ENCODE measurements around the gene ANKRD65. TPM values are rescaled to one million over a fixed set of nuclear protein-coding genes. Genes with fewer than 3 reads are reported as not detected.

Gene ANKRD65
- total RNA-seq, 1 experiment from 2014 or later, result 3.2 TPM

DNA sequence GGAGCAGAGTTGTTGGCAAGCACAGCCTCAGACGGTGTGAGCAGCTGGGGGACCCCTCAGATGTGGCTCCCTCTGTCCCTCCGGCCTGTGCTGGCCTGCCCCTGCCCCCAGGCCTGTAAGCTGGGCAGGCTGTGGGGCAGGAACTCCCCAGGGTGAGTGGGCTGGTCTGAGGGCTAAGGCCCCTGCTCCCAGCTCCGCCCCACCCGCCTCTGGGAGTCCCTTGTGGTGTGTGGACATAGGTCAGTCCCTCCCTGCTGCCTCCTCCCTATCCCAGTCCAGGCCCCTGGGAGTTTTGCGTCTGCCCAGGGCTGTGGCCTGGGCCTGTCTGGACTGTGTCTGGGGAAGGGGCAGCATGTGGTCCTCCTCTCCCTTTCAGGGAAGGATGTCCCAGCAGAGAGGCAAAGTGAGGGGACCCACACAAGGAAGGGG, 10.8 kb upstream of the ANKRD65 start:
- H3K4me1 Mint-ChIP-seq (ENCODE audit: low read depth, unreplicated experiment), result peaks cover 5% of the 10 kb centered on the region
- H3K27me3 Mint-ChIP-seq (ENCODE audit: insufficient read depth, unreplicated experiment), result no peaks in the 10 kb centered on the region
- H3K27ac Mint-ChIP-seq (ENCODE audit: unreplicated experiment), result peak overlapping the region; percentile 89
- CTCF ChIA-PET, result interaction anchor here (0.6 kb wide), 1 partner anchor 39 kb away, joined by 3 read pairs; no protein-coding TSS in a partner anchor
- H3K36me3 Mint-ChIP-seq (ENCODE audit: insufficient read depth, unreplicated experiment), result peaks cover 8% of the 10 kb centered on the region
- intact Hi-C loops (cut with micrococcal nuclease; ENCODE audit: unreplicated experiment), result loop anchor here (5.0 kb wide), 1 partner anchor 35 kb away; the partner anchor contains the start of gene CCNL2
- Histone ChIP-seq H3K4me3 (ENCODE audit: low read depth, low read length) (no peak overlapping the region), H3K36me3 (ENCODE audit: control insufficient read depth, insufficient read depth, low read length) (no peaks in the 10 kb centered on the region), H3K9me3 (no peaks in the 10 kb centered on the region), H3K4me1 (peaks cover 57% of the 10 kb centered on the region), H3K27me3 (replicated peaks; ENCODE audit: control insufficient read depth, insufficient read depth, low read length) (no peaks in the 10 kb centered on the region)
- peak overlapping the region; percentile 55 for H3K4me3 Mint-ChIP-seq (ENCODE audit: unreplicated experiment)
- no peaks in the 10 kb centered on the region for H3K9me3 Mint-ChIP-seq (ENCODE audit: unreplicated experiment)
- no TSS peak for BruUV-seq (replicated peaks)
- DNase-seq, result peak; percentile 83 to 88
- POLR2A ChIA-PET, result interaction anchor here (0.6 to 1.9 kb wide), 2 partner anchors 15 to 24 kb away, joined by 6 to 8 read pairs; no protein-coding TSS in a partner anchor
- TF ChIP-seq, protein P1, sequence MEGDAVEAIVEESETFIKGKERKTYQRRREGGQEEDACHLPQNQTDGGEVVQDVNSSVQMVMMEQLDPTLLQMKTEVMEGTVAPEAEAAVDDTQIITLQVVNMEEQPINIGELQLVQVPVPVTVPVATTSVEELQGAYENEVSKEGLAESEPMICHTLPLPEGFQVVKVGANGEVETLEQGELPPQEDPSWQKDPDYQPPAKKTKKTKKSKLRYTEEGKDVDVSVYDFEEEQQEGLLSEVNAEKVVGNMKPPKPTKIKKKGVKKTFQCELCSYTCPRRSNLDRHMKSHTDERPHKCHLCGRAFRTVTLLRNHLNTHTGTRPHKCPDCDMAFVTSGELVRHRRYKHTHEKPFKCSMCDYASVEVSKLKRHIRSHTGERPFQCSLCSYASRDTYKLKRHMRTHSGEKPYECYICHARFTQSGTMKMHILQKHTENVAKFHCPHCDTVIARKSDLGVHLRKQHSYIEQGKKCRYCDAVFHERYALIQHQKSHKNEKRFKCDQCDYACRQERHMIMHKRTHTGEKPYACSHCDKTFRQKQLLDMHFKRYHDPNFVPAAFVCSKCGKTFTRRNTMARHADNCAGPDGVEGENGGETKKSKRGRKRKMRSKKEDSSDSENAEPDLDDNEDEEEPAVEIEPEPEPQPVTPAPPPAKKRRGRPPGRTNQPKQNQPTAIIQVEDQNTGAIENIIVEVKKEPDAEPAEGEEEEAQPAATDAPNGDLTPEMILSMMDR (IDR thresholded peaks at IDR 0.05; ENCODE audit: insufficient read depth in 1 of 2, low read depth in 1 of 2, low read length in 1 of 2, severe bottlenecking in 1 of 2, unreplicated experiment in 1 of 2), result no peak

DNA sequence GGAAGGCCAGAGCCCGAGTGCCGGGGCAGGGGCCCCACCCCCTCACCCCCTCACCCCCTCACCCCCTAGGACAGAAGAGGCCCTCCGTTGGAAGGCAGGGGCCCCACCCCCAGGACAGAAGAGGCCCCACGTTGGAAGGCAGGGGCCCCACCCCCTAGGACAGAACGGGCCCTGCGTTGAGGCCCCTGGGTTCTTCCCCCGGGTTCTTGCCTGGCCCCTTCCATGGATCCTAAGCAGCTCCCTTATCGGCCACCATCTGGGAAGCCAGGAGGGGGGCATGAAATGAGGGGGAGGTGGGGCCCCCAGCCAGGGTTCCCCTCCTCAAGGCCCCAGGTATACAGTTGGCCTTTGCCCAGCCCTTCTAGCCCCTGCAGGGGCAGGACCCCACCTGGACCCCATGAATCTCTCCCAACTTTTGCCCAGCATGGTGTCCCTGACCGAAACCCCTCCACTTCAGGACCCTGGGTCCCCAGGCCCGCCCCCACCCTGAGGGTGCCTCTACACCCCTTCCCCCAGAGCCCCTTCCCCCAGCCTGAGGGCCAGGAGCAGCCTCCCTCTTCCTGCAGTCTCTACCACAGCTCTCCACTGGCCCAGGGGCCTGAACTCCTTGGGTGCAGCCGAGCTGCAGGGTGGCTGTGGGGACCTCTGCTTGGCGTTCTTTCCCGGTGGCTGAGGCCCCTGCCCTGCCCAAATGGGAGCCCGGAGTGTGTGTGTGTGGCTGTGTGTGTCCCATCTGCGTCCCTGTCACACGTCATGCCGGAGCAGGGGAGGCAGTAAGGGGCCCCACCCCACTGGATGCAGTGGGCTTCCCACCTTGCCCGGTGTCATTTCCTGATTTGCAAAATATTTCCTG, 10.1 kb upstream of the ANKRD65 start:
- Mint-ChIP-seq H3K4me1 (ENCODE audit: low read depth, unreplicated experiment) (peaks cover 5% of the 10 kb centered on the region), H3K27me3 (ENCODE audit: insufficient read depth, unreplicated experiment) (no peaks in the 10 kb centered on the region), H3K4me3 (ENCODE audit: unreplicated experiment) (peak overlapping the region; percentile 55), H3K27ac (ENCODE audit: unreplicated experiment) (peak overlapping the region; percentile 89), H3K9me3 (ENCODE audit: unreplicated experiment) (no peaks in the 10 kb centered on the region), H3K36me3 (ENCODE audit: insufficient read depth, unreplicated experiment) (peaks cover 8% of the 10 kb centered on the region)
- TF ChIP-seq, protein P1 (IDR thresholded peaks at IDR 0.05; ENCODE audit: insufficient read depth in 1 of 2, low read depth in 1 of 2, low read length in 1 of 2, severe bottlenecking in 1 of 2, unreplicated experiment in 1 of 2), result no peak
- DNase-seq, result no peak
- ChIA-PET POLR2A (interaction anchor here (1.9 kb wide), 1 partner anchor 23 kb away, joined by 8 read pairs; no protein-coding TSS in a partner anchor), CTCF (interaction anchor here (0.6 kb wide), 1 partner anchor 39 kb away, joined by 3 read pairs; no protein-coding TSS in a partner anchor)
- Histone ChIP-seq H3K36me3 (ENCODE audit: control insufficient read depth, insufficient read depth, low read length) (no peaks in the 10 kb centered on the region), H3K4me3 (ENCODE audit: low read depth, low read length) (no peak overlapping the region), H3K4me1 (peaks cover 59% of the 10 kb centered on the region), H3K27me3 (replicated peaks; ENCODE audit: control insufficient read depth, insufficient read depth, low read length) (no peaks in the 10 kb centered on the region), H3K9me3 (no peaks in the 10 kb centered on the region)
- BruUV-seq (replicated peaks), result no TSS peak
- intact Hi-C loops (cut with micrococcal nuclease; ENCODE audit: unreplicated experiment), result loop anchor here (5.0 kb wide), 1 partner anchor 34 kb away; the partner anchor contains the start of gene CCNL2
